ENCODE results near the gene CD1D. TPM values are rescaled to one million over a fixed set of nuclear protein-coding genes. Genes with fewer than 3 reads are reported as not detected.
A peak's percentile ranks its signal among the peaks of the same experiment; 100 is the strongest.

Gene CD1D
- total and polyA plus RNA-seq, 8 donors, result 1.5 to 3.6 (median 1.8) TPM

DNA sequence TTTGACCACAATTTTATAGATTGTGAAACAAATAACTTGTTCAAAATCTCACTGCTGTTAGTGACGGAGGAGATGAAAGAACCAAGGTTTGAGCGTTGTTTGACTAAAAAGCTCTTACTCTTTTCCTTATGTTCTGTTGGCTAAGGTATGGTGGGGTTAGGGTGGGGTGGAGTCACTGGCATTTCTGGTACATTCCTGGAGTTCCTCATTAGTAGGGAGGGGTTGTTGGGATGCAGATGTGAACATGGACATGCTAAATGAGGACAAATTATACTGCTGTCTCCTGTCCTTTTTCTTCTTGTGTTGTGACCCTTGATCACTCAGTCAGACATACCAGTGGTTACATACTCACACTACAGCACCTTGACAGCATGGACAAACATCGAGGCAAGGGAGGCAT, 26.2 kb upstream of the CD1D start:
- Histone ChIP-seq H3K4me3 (no peak overlapping the region), H3K9me3 (no peaks in the 10 kb centered on the region), H3K4me1 (peaks cover 0 to 25% of the 10 kb centered on the region in 2 donors), H3K27ac (no peak overlapping the region), H3K36me3 (no peaks in the 10 kb centered on the region), H3K27me3 (peaks cover 2 to 8% of the 10 kb centered on the region in 2 donors)
- ATAC-seq (no peak), DNase-seq (no peak)
- TF ChIP-seq, protein P1, sequence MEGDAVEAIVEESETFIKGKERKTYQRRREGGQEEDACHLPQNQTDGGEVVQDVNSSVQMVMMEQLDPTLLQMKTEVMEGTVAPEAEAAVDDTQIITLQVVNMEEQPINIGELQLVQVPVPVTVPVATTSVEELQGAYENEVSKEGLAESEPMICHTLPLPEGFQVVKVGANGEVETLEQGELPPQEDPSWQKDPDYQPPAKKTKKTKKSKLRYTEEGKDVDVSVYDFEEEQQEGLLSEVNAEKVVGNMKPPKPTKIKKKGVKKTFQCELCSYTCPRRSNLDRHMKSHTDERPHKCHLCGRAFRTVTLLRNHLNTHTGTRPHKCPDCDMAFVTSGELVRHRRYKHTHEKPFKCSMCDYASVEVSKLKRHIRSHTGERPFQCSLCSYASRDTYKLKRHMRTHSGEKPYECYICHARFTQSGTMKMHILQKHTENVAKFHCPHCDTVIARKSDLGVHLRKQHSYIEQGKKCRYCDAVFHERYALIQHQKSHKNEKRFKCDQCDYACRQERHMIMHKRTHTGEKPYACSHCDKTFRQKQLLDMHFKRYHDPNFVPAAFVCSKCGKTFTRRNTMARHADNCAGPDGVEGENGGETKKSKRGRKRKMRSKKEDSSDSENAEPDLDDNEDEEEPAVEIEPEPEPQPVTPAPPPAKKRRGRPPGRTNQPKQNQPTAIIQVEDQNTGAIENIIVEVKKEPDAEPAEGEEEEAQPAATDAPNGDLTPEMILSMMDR (IDR thresholded peaks at IDR 0.05), result no peak
- intact Hi-C loops (cut with DNase I), result no loop called here

DNA sequence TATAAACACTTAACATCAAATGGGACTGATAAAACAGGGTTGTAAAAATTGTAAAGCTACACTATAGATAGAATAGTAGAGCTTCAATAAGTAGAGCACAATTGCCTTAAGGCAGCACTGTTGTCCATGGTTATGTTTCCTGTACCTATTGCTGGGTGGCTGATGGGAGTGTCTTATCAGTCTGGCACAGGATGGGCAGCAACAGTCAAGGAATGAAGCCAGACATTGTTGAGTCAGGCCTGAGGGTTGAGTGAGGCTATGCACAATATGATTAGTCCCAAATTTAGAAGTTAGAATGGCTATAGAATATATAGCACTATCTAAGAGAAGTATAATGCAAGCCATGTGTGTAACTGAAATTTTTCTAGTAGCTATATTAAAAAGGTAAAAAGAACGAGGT, 25.0 kb upstream of the CD1D start:
- no peak for DNase-seq
- Histone ChIP-seq H3K4me3 (no peak overlapping the region), H3K9me3 (no peaks in the 10 kb centered on the region), H3K4me1 (peaks cover 0 to 16% of the 10 kb centered on the region in 2 donors), H3K27ac (no peak overlapping the region), H3K27me3 (peaks cover 4 to 8% of the 10 kb centered on the region in 2 donors), H3K36me3 (no peaks in the 10 kb centered on the region)
- TF ChIP-seq, protein P1 (IDR thresholded peaks at IDR 0.05), result no peak
- intact Hi-C loops (cut with DNase I), result no loop called here
- ATAC-seq, result no peak

DNA sequence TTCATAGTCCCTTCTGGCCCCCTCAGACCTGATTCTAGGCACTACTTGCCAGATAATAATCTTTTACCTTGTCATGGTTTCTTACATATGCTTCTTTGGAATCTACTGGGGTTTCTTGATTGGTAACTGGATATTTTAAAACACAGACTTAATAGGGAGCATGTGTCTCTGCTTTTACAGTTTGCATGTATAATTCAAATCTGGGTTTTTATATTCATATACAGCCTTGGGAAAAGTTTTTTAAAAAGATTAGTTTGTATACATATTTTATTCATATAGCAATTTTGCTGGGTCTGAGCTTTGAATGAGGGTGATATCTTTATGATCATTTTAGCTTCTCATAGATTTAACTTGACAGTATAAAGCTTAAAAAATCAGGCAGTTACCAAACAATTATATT, 21.1 kb upstream of the CD1D start:
- no peaks in the 10 kb centered on the region for H3K36me3 ChIP-seq
- DNase-seq (no peak), ATAC-seq (no peak)
- no peak overlapping the region for H3K4me3 ChIP-seq
- TF ChIP-seq, protein P1 (IDR thresholded peaks at IDR 0.05), result no peak
- peaks cover 0 to 10% of the 10 kb centered on the region in 2 donors for H3K27me3 ChIP-seq
- no peaks in the 10 kb centered on the region for H3K4me1 ChIP-seq
- intact Hi-C loops (cut with DNase I), result no loop called here
- no peaks in the 10 kb centered on the region for H3K9me3 ChIP-seq
- H3K27ac ChIP-seq, result no peak overlapping the region

DNA sequence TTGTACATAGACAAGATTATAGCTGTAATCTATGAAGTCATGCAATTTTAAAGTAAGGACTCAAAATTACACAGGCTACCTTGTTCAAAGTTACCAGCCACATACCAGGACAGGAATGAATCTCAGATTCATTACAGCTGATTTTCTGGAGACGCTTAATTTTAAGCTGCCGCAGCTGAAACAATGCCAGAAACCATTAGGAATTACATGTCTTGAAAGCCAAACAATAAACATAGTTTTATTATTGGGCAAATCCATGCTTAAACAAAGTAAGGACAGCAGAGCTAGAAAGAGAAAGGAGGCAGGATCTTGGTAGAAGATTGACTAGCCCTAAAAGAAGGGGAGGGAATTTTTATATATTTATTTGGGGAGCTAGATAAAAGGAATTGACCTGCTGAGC, 19.2 kb upstream of the CD1D start:
- H3K4me3 ChIP-seq, result no peak overlapping the region
- H3K36me3 ChIP-seq, result no peaks in the 10 kb centered on the region
- TF ChIP-seq, protein P1 (IDR thresholded peaks at IDR 0.05), result no peak
- intact Hi-C loops (cut with DNase I), result no loop called here
- DNase-seq (peak in 2 of 4 donors; percentile 33 to 45), ATAC-seq (no peak)
- no peak overlapping the region for H3K27ac ChIP-seq
- H3K9me3 ChIP-seq, result no peaks in the 10 kb centered on the region
- H3K4me1 ChIP-seq, result no peaks in the 10 kb centered on the region
- peaks cover 2 to 10% of the 10 kb centered on the region in 2 donors for H3K27me3 ChIP-seq

DNA sequence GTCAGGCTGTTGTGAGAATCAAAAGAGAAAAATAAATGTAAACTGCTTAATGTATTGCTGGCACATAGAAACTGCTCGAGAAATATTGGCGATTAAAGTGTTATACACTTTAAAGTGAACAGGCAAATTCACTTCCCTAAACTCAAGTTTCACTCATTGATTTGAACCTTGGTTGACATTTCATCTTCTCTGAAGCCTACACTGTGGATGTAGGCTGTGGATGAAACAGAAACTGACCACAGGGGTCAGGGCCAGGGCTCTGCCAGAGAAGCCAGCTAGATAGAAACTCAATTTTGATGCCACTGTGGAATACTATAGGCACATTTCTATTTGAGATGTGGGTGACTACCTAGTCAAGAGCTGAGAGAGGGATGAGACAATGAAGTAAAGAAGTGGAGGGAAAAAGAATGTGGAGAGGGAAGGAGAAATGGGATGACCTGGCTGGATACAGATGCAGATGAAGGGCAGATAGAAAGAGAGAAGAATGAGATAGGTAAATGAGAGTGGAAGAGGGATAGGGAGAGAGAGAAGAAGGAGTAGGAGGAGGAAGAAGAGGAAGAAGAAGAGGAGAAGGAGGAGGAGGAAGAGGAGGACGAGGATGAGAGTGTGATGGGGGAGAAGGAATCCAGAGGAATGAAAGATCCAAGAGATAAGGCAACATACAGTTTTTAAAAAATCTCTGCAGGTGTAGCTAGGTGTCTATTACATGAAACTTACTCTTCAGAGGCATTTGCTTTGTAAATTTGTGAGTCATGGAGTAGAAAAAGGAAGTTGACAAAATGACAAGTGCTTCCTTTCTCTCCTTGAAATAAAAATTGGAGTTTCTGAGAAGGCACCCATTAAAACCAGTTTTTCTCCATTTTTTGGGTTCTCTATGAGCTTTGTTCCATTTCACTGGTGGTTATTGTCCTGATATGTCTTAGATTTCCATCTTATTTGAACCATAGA, 17.4 kb upstream of the CD1D start:
- no peaks in the 10 kb centered on the region for H3K36me3 ChIP-seq
- no peak overlapping the region for H3K4me3 ChIP-seq
- peak; percentile 56 for ATAC-seq
- peaks cover 10 to 11% of the 10 kb centered on the region in 2 donors for H3K27me3 ChIP-seq
- DNase-seq, result no peak
- intact Hi-C loops (cut with DNase I), result no loop called here
- no peak overlapping the region for H3K27ac ChIP-seq
- H3K9me3 ChIP-seq, result no peaks in the 10 kb centered on the region
- TF ChIP-seq, protein P1 (IDR thresholded peaks at IDR 0.05), result no peak
- H3K4me1 ChIP-seq, result no peaks in the 10 kb centered on the region

Measured in left lung (tissue), 10 donors.